Keratinocyte (primary cell): ENCODE data around the gene LHX2.

Experiments
- CTCF ChIP-seq, 3 experiments: IDR thresholded peaks in 1 of 3; conservative IDR thresholded peaks in 1 of 3; optimal IDR thresholded peaks in 1 of 3; 2 replicates in 2 of 3; 3 replicates in 1 of 3; pipeline versions ENCODE3 to v1.5.1; 2011; ENCODE audit warnings: low read length in 3 of 3, mild to moderate bottlenecking in 3 of 3, moderate library complexity in 2 of 3, control low read depth in 1 of 3, inconsistent platforms in 1 of 3; ENCODE audit not compliant: insufficient read depth in 2 of 3; ENCODE audit errors: extremely low read depth in 1 of 3
- EZH2 ChIP-seq: IDR thresholded peaks from one replicate; pipeline ENCODE4 v1.6.1; 2012; ENCODE audit warnings: inconsistent platforms, mild to moderate bottlenecking, low read length, moderate library complexity

- no peak for TF ChIP-seq CTCF (optimal IDR thresholded peaks at IDR 0.05 in 1 of 3, IDR thresholded peaks at IDR 0.05 in 1 of 3, conservative IDR thresholded peaks at IDR 0.05 in 1 of 3; ENCODE audit: extremely low read depth in 1 of 3, insufficient read depth in 2 of 3, low read length in 3 of 3)
- TF ChIP-seq EZH2, result no peak
Measured at GRCh38 chr9:124010303-124010664, 1.3 kb upstream of the LHX2 start.
